ENCODE results near the gene FBXW9. TPM values are rescaled to one million over a fixed set of nuclear protein-coding genes. Genes with fewer than 3 reads are reported as not detected.
"Not testable (repeated sequence)": the region's sequence is repeated elsewhere in the genome, so short reads cannot be mapped to it uniquely, and the experiment has no call there.

Gene FBXW9
- total RNA-seq (2014; rRNA removed; shearing (Covaris generic)), result 9.0 and 13.2 TPM in 2 replicates

- peaks cover 2% of the 10 kb centered on the region; the same call in 1 of the 2 replicates for H3K9me3 ChIP-seq (replicated peaks)
- DNase-seq (ENCODE audit: low read depth in 1 of 2, low spot score in 2 of 2), result peak; percentile 90 to 96
- H3K36me3 ChIP-seq, result peaks cover 46% of the 10 kb centered on the region
- H3K27me3 ChIP-seq (replicated peaks), result no peaks in the 10 kb centered on the region
- H3K4me1 ChIP-seq (replicated peaks), result peaks cover 8% of the 10 kb centered on the region
- no peak within 1 kb of the TSS; the same call in 1 of the 2 replicates for H3K27ac ChIP-seq
- H3K4me3 ChIP-seq, result peak within 1 kb of the TSS; percentile 73
Measured at GRCh38 chr19:12696366-12697335, at the start of gene FBXW9. Gene FBXW9 (minus strand): TSS chr19:12696631. CDS start chr19:12696581, 50 bp downstream.

GRCh38 chr19:12745166-12745897, 48.9 kb upstream of the FBXW9 start:
- peaks cover 5% of the 10 kb centered on the region for H3K27me3 ChIP-seq (replicated peaks)
- H3K36me3 ChIP-seq, result peaks cover 51% of the 10 kb centered on the region
- no peak overlapping the region for H3K4me3 ChIP-seq
- H3K9me3 ChIP-seq (replicated peaks), result no peaks in the 10 kb centered on the region
- H3K4me1 ChIP-seq (replicated peaks), result peaks cover 10% of the 10 kb centered on the region
- DNase-seq (ENCODE audit: low read depth in 1 of 2, low spot score in 2 of 2), result no peak
- no peak overlapping the region for H3K27ac ChIP-seq

GRCh38 chr19:12737835-12738351, 41.5 kb upstream of the FBXW9 start:
- H3K4me1 ChIP-seq (replicated peaks), result peaks cover 22% of the 10 kb centered on the region
- no peaks in the 10 kb centered on the region for H3K9me3 ChIP-seq (replicated peaks)
- peak overlapping the region; percentile 99; the same call in 1 of the 2 replicates for H3K27ac ChIP-seq
- peaks cover 47% of the 10 kb centered on the region for H3K36me3 ChIP-seq
- peak overlapping the region; percentile 66 for H3K4me3 ChIP-seq
- no peaks in the 10 kb centered on the region for H3K27me3 ChIP-seq (replicated peaks)
- no peak for DNase-seq (ENCODE audit: low read depth in 1 of 2, low spot score in 2 of 2)

GRCh38 chr19:12736995-12737834, 40.8 kb upstream of the FBXW9 start, which contains the start of gene GET3:
Gene GET3 (plus strand): TSS chr19:12737497. CDS start chr19:12737506, 9 bp downstream.
- peak; percentile 96 to 98 for DNase-seq (ENCODE audit: low read depth in 1 of 2, low spot score in 2 of 2)
- Histone ChIP-seq H3K4me1 (replicated peaks) (peaks cover 25% of the 10 kb centered on the region), H3K27me3 (replicated peaks) (no peaks in the 10 kb centered on the region), H3K36me3 (peaks cover 51% of the 10 kb centered on the region), H3K9me3 (replicated peaks) (no peaks in the 10 kb centered on the region), H3K27ac (peak within 1 kb of the TSS; percentile 99), H3K4me3 (peak within 1 kb of the TSS; percentile 66)

- peaks cover 60% of the 10 kb centered on the region for H3K36me3 ChIP-seq
- no peaks in the 10 kb centered on the region for H3K9me3 ChIP-seq (replicated peaks)
Measured at GRCh38 chr19:12733369-12734214, 37.2 kb upstream of the FBXW9 start.

GRCh38 chr19:12731337-12731736, 34.9 kb upstream of the FBXW9 start:
- H3K36me3 ChIP-seq, result peaks cover 69% of the 10 kb centered on the region
- H3K27me3 ChIP-seq (replicated peaks), result no peaks in the 10 kb centered on the region
- no peak for DNase-seq (ENCODE audit: low read depth in 1 of 2, low spot score in 2 of 2)
- no peaks in the 10 kb centered on the region for H3K9me3 ChIP-seq (replicated peaks)
- no peak overlapping the region for H3K27ac ChIP-seq
- peaks cover 13% of the 10 kb centered on the region for H3K4me1 ChIP-seq (replicated peaks)
- H3K4me3 ChIP-seq, result no peak overlapping the region

More at GRCh38 chr19:12733369-12734214, 37.2 kb upstream of the FBXW9 start:
- Histone ChIP-seq H3K27ac (peak overlapping the region; percentile 90), H3K4me3 (peak overlapping the region; percentile 99), H3K4me1 (replicated peaks) (peaks cover 25% of the 10 kb centered on the region), H3K27me3 (replicated peaks) (no peaks in the 10 kb centered on the region)
- peak in 1 of 2 experiments; percentile 54 for DNase-seq (ENCODE audit: low read depth in 1 of 2, low spot score in 2 of 2)

- DNase-seq (ENCODE audit: low read depth in 1 of 2, low spot score in 2 of 2), result no peak
- H3K36me3 ChIP-seq, result peaks cover 69% of the 10 kb centered on the region
Measured at GRCh38 chr19:12730064-12730463, 33.6 kb upstream of the FBXW9 start.

GRCh38 chr19:12727745-12728433, 31.5 kb upstream of the FBXW9 start:
- DNase-seq (ENCODE audit: low read depth in 1 of 2, low spot score in 2 of 2), result no peak
- H3K27ac ChIP-seq, result no peak overlapping the region
- peaks cover 19% of the 10 kb centered on the region for H3K4me1 ChIP-seq (replicated peaks)
- H3K36me3 ChIP-seq, result peaks cover 57% of the 10 kb centered on the region
- H3K9me3 ChIP-seq (replicated peaks), result no peaks in the 10 kb centered on the region
- no peaks in the 10 kb centered on the region for H3K27me3 ChIP-seq (replicated peaks)
- H3K4me3 ChIP-seq, result no peak overlapping the region

More at GRCh38 chr19:12730064-12730463, 33.6 kb upstream of the FBXW9 start:
- no peak overlapping the region for H3K4me3 ChIP-seq
- no peak overlapping the region for H3K27ac ChIP-seq
- H3K4me1 ChIP-seq (replicated peaks), result peaks cover 12% of the 10 kb centered on the region
- H3K9me3 ChIP-seq (replicated peaks), result no peaks in the 10 kb centered on the region
- no peaks in the 10 kb centered on the region for H3K27me3 ChIP-seq (replicated peaks)

- H3K36me3 ChIP-seq, result peaks cover 48% of the 10 kb centered on the region
- H3K27me3 ChIP-seq (replicated peaks), result no peaks in the 10 kb centered on the region
- no peaks in the 10 kb centered on the region for H3K9me3 ChIP-seq (replicated peaks)
- H3K27ac ChIP-seq, result no peak overlapping the region
- peaks cover 16% of the 10 kb centered on the region for H3K4me1 ChIP-seq (replicated peaks)
- no peak for DNase-seq (ENCODE audit: low read depth in 1 of 2, low spot score in 2 of 2)
- H3K4me3 ChIP-seq, result no peak overlapping the region
Measured at GRCh38 chr19:12726988-12727316, 30.5 kb upstream of the FBXW9 start.

GRCh38 chr19:12725612-12726011, 29.2 kb upstream of the FBXW9 start:
- not testable (repeated sequence) for DNase-seq (ENCODE audit: low read depth in 1 of 2, low spot score in 2 of 2)
- H3K36me3 ChIP-seq, result peaks cover 42% of the 10 kb centered on the region

GRCh38 chr19:12723641-12724426, 27.4 kb upstream of the FBXW9 start, which contains the start of gene TNPO2:
Gene TNPO2 (minus strand): TSS chr19:12723932. CDS start chr19:12720977, 2,955 bp downstream.
- Histone ChIP-seq H3K27ac (peak within 1 kb of the TSS; percentile 87), H3K4me1 (replicated peaks) (peaks cover 27% of the 10 kb centered on the region), H3K9me3 (replicated peaks) (no peaks in the 10 kb centered on the region), H3K36me3 (peaks cover 38% of the 10 kb centered on the region), H3K4me3 (peak within 1 kb of the TSS; percentile 62), H3K27me3 (replicated peaks) (no peaks in the 10 kb centered on the region)
- DNase-seq (ENCODE audit: low read depth in 1 of 2, low spot score in 2 of 2), result peak; percentile 72 to 77

More at GRCh38 chr19:12725612-12726011, 29.2 kb upstream of the FBXW9 start:
- not testable (repeated sequence) for H3K27me3 ChIP-seq (replicated peaks); H3K4me3 ChIP-seq; H3K27ac ChIP-seq; H3K9me3 ChIP-seq (replicated peaks)
- H3K4me1 ChIP-seq (replicated peaks), result peaks cover 21% of the 10 kb centered on the region

Data from SJSA1 (cell line).